Body of pancreas (tissue), 4 donors: ENCODE results near the gene BTBD9. TPM values are rescaled to one million over a fixed set of nuclear protein-coding genes. Genes with fewer than 3 reads are reported as not detected.

Experiments used
- ATAC-seq: fragments of 150-250 bp; one replicate; pipeline ENCODE4 v1.9.1; 2016
- DNase-seq, 4 donors: peaks; one replicate each; pipeline ENCODE4 v3.0.0-alpha.2; 2019
- H3K27ac ChIP-seq, 4 donors: fragments of 200-600 bp; sonication (generic); 1 replicate in 3 of 4; 2 replicates in 1 of 4; pipeline versions ENCODE4 v1.5.1 to v1.6.1; 2016 to 2019; ENCODE audit warnings: mild to moderate bottlenecking in 1 of 4, mixed read lengths in 1 of 4, moderate library complexity in 1 of 4
- H3K27me3 ChIP-seq, 2 donors: fragments of 200-600 bp; sonication (generic); one replicate each; pipeline ENCODE4 v1.6.0; 2016; ENCODE audit warnings: mild to moderate bottlenecking in 1 of 2
- H3K36me3 ChIP-seq, 2 donors: fragments of 200-600 bp; sonication (generic); replicated peaks in 1 of 2; 2 replicates each; pipeline ENCODE4 v1.5.1; 2016; ENCODE audit warnings: low read depth in 2 of 2; ENCODE audit not compliant: insufficient read depth in 1 of 2
- H3K4me1 ChIP-seq: fragments of 200-600 bp; sonication (generic); one replicate; pipeline ENCODE4 v1.6.0; 2016
- H3K4me3 ChIP-seq, 2 donors: fragments of 200-600 bp; sonication (generic); 1 replicate in 1 of 2; 2 replicates in 1 of 2; pipeline ENCODE4 v1.5.1; 2016 to 2019
- H3K9me3 ChIP-seq, 3 donors: fragments of 200-600 bp; sonication (generic); 1 replicate in 2 of 3; 2 replicates in 1 of 3; pipeline ENCODE4 v1.5.1; 2016
- CTCF ChIP-seq, 7 experiments: fragments of 450-650 bp in 4 of 7; fragments of 200-600 bp in 3 of 7; sonication (generic) in 3 of 7; IDR thresholded peaks; one replicate each; pipeline ENCODE4 v1.5.1; 2016 to 2019; ENCODE audit warnings: antibody characterized with exemption in 7 of 7
- POLR2A ChIP-seq, 3 donors: fragments of 450-650 bp; IDR thresholded peaks; one replicate each; pipeline ENCODE4 v1.6.1; 2016; ENCODE audit warnings: antibody characterized with exemption in 3 of 3, mild to moderate bottlenecking in 2 of 3
- WGBS, 2 donors: methylation state at CpG; one replicate each; pipeline ENCODE4 v1.1.5; 2017; 5-methylcytosine and 5-hydroxymethylcytosine counted together
- intact Hi-C: fragments of 100-400 bp; cut with DNase I; formaldehyde crosslinking; loops from one replicate; pipeline ENCODE4 v1.15.1; 2023
- total RNA-seq, 2 donors: library from RNA; depleted of rRNA; stranded (reverse); fragments of >200 nt; gene quantifications; one replicate each; pipeline ENCODE4 v1.1.0, GENCODE V29; 2016

Gene BTBD9
- total RNA-seq, 2 donors from 2014 or later = 11.9 to 29.3 TPM

DNA sequence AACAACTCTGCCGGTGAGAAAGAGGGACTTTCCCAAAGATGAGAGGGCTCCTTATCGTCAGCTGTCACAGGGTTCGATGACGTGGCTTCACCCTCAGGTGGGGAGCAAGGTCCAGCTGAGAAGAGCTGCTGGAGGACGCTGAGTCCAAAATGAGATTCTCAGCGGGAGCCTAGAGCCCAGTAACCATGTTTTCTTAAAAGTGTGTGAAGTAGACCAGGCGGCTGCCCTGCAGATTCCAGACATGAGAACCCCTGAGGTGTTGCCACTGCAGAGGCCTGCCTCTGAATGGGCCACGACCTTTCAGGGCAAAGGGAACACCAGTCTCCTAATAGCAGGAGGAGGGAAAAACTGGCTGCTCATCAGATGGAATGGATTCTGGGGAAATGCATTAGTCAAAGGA, 375.1 kb downstream of the BTBD9 start:
- Histone ChIP-seq H3K4me1 (peaks cover 8% of the 10 kb centered on the region), H3K27ac (no peak overlapping the region), H3K36me3 (no peaks in the 10 kb centered on the region), H3K9me3 (no peaks in the 10 kb centered on the region), H3K4me3 (no peak overlapping the region), H3K27me3 (no peaks in the 10 kb centered on the region)
- intact Hi-C loops = no loop called here
- WGBS, 2 donors = 71 to 78% methylated on average over 8 of the region's 8 CpGs
- no peak for ATAC-seq
- DNase-seq = no peak
- no peak for TF ChIP-seq CTCF (IDR thresholded peaks at IDR 0.05)
- no peak for TF ChIP-seq POLR2A (IDR thresholded peaks at IDR 0.05)

DNA sequence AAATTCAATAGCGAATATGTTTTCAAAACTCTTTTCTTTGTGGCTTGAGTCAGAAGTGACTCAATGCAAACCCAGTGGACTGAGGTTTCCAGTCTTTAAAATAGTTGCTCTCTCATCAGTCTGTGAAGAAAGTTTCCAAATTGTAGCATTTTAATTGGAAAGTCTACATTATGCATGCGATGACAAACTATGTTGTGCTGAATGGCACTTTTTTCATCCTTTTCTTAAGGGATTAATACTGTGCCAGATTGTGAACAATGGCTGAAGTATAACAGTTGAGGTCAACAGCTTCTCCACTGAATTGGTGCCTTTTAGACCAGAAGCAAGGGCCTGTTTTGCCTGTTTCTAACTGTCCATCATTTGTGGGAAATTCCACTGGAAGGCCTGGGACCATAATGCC, 377.1 kb downstream of the BTBD9 start:
- Histone ChIP-seq H3K9me3 (no peaks in the 10 kb centered on the region), H3K36me3 (no peaks in the 10 kb centered on the region), H3K27me3 (no peaks in the 10 kb centered on the region), H3K4me3 (no peak overlapping the region), H3K27ac (no peak overlapping the region), H3K4me1 (peaks cover 8% of the 10 kb centered on the region)
- TF ChIP-seq CTCF (IDR thresholded peaks at IDR 0.05) = no peak
- TF ChIP-seq POLR2A (IDR thresholded peaks at IDR 0.05) = no peak
- intact Hi-C loops = no loop called here
- DNase-seq = no peak
- ATAC-seq = no peak
- 82 to 89% methylated on average over 2 of the region's 2 CpGs for WGBS, 2 donors

DNA sequence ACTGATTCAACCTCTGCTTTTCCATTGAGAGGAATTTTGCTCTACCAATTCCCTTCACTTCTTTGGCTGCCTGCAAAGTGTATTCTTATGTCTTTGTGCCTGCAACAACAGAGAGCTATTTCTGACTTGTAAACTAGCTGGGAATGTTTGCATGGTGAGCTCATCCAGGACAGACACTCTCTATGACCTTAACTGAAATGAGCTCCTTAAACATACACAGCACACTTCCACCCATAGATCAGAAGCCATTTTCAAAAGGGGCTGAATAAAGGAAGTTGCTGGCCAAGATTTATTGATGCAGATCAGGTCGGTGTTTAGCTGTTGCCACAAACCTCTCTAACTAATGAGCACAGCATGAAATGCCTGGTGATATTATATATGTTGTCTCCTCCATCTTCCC, 377.7 kb downstream of the BTBD9 start:
- Histone ChIP-seq H3K36me3 (no peaks in the 10 kb centered on the region), H3K4me1 (peaks cover 8% of the 10 kb centered on the region), H3K27me3 (no peaks in the 10 kb centered on the region), H3K4me3 (no peak overlapping the region), H3K9me3 (no peaks in the 10 kb centered on the region), H3K27ac (no peak overlapping the region)
- 57% methylated on average over 1 of the region's 1 CpG for WGBS, 2 donors
- intact Hi-C loops = no loop called here
- no peak for TF ChIP-seq CTCF (IDR thresholded peaks at IDR 0.05)
- TF ChIP-seq POLR2A (IDR thresholded peaks at IDR 0.05) = no peak
- DNase-seq (no peak), ATAC-seq (no peak)

DNA sequence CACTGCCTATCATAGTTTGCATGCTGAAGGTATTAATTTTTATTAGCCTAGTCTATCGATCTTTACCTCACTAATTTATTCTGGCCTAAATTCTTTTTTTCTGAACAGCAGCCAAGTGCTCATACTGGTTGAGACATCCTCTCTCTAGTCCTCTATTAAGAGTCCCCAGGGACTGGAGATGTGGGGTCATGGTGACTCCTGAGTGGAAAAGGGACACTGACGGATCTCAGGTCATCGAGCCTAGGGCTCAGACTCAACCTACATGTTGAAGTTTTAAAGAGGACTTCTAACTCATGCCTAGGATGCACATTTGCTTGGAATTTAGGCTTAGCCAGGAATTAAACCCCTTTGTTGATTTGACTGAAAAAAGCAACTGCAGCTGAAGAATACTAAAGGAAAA, 378.1 kb downstream of the BTBD9 start:
- Histone ChIP-seq H3K27ac (no peak overlapping the region), H3K4me1 (peaks cover 8% of the 10 kb centered on the region), H3K9me3 (no peaks in the 10 kb centered on the region), H3K4me3 (no peak overlapping the region), H3K36me3 (no peaks in the 10 kb centered on the region), H3K27me3 (no peaks in the 10 kb centered on the region)
- ATAC-seq (no peak), DNase-seq (no peak)
- WGBS, 2 donors = 65 to 70% methylated on average over 3 of the region's 3 CpGs
- intact Hi-C loops = no loop called here
- no peak for TF ChIP-seq POLR2A (IDR thresholded peaks at IDR 0.05)
- TF ChIP-seq CTCF (IDR thresholded peaks at IDR 0.05) = no peak

DNA sequence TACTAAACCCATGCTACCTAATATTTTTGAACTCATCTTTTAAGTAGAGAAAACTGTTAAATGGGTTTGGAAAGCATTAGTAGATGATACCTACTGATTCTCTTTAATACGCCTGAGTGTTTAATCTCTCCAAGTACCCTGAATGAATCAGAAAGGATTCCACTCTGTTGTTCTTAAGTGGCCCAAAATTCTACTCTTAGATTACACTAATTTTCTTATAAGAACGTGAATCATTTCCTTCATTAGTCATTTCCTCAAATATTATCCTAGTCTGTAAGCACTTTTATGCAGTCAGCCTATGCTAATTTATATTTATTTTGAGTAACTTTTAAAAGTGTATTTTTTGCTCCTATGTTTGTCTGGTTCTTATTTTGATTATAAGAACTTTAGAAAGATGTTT, 380.0 kb downstream of the BTBD9 start:
- TF ChIP-seq POLR2A (IDR thresholded peaks at IDR 0.05) (no peak), CTCF (IDR thresholded peaks at IDR 0.05) (no peak)
- H3K9me3 ChIP-seq = no peaks in the 10 kb centered on the region
- intact Hi-C loops = no loop called here
- no peak overlapping the region for H3K27ac ChIP-seq
- ATAC-seq (no peak), DNase-seq (no peak)
- no peaks in the 10 kb centered on the region for H3K27me3 ChIP-seq
- H3K4me1 ChIP-seq = peaks cover 8% of the 10 kb centered on the region
- H3K36me3 ChIP-seq = no peaks in the 10 kb centered on the region
- no peak overlapping the region for H3K4me3 ChIP-seq
- WGBS, 2 donors = 70 to 75% methylated on average over 2 of the region's 2 CpGs
